B cell (primary cell): ENCODE measurements around the gene PCBP2. TPM values are rescaled to one million over a fixed set of nuclear protein-coding genes. Genes with fewer than 3 reads are reported as not detected.
"Not testable (repeated sequence)": the region's sequence is repeated elsewhere in the genome, so short reads cannot be mapped to it uniquely, and the experiment has no call there.

Experiments used
- ATAC-seq: fragments of 200-7000 bp; cut with Tn5 transposase; one replicate; pipeline ENCODE4 v1.10.0; 2021; ENCODE audit warnings: low read depth, mild to moderate bottlenecking, moderate number of reproducible peaks, moderate library complexity
- CTCF ChIA-PET: fragments of 350-600 bp; sonication (Branson Sonifier 250); formaldehyde crosslinking; loops from one replicate; lab custom pipeline; 2021; ENCODE audit warnings: antibody characterized with exemption, inconsistent platforms; lab: Charles Lee
- POLR2A ChIA-PET: fragments of 350-600 bp; sonication (Branson Sonifier 250); formaldehyde crosslinking; loops from one replicate; lab custom pipeline; 2021; ENCODE audit warnings: antibody characterized with exemption; lab: Charles Lee
- DNase-seq: peaks from one replicate; pipeline ENCODE4 v3.0.0; 2013
- H2AFZ ChIP-seq: 2 replicates; pipeline ENCODE4 v1.6.1; 2012; ENCODE audit warnings: mild to moderate bottlenecking, low read depth, low read length; ENCODE audit not compliant: insufficient read depth, poor library complexity, severe bottlenecking
- H3K27ac ChIP-seq, 2 donors: 1 replicate in 1 of 2; 2 replicates in 1 of 2; pipeline ENCODE4 v1.5.1; 2012 to 2013; ENCODE audit warnings: low read length in 2 of 2, mild to moderate bottlenecking in 2 of 2, moderate library complexity in 1 of 2
- H3K27me3 ChIP-seq, 4 experiments: fragments of 200-600 bp in 1 of 4; sonication (generic) in 1 of 4; replicated peaks in 1 of 4; 1 replicate in 2 of 4; 2 replicates in 2 of 4; pipeline versions ENCODE4 v1.6.1 to v1.7.0; 2013 to 2016; ENCODE audit warnings: low read length in 3 of 4, mild to moderate bottlenecking in 2 of 4, mixed read lengths in 1 of 4, moderate library complexity in 1 of 4; ENCODE audit not compliant: insufficient read depth in 4 of 4, control insufficient read depth in 3 of 4; ENCODE audit errors: control extremely low read depth in 1 of 4
- H3K36me3 ChIP-seq, 2 experiments: replicated peaks in 1 of 2; 1 replicate in 1 of 2; 2 replicates in 1 of 2; pipeline versions ENCODE4 v1.6.1 to v1.7.1; 2013; ENCODE audit warnings: low read length in 1 of 2; ENCODE audit not compliant: insufficient read depth in 2 of 2, control insufficient read depth in 1 of 2; ENCODE audit errors: control extremely low read depth in 1 of 2, extremely low read depth in 1 of 2
- H3K4me1 ChIP-seq, 2 donors: fragments of 200-600 bp in 1 of 2; sonication (generic) in 1 of 2; 1 replicate in 1 of 2; 2 replicates in 1 of 2; pipeline versions ENCODE4 v1.5.1 to v1.6.1; 2013 to 2017; ENCODE audit warnings: low read length in 2 of 2; ENCODE audit not compliant: control insufficient read depth in 2 of 2, insufficient read depth in 2 of 2
- H3K4me2 ChIP-seq: replicated peaks from 2 replicates; pipeline ENCODE3; 2012; ENCODE audit warnings: mild to moderate bottlenecking, low read depth, low read length; ENCODE audit not compliant: poor library complexity, severe bottlenecking
- H3K4me3 ChIP-seq, 5 experiments: fragments of 200-600 bp in 1 of 5; sonication (generic) in 1 of 5; 1 replicate in 3 of 5; 2 replicates in 2 of 5; pipeline versions ENCODE4 v1.5.1 to v1.7.0; 2011 to 2016; ENCODE audit warnings: low read length in 4 of 5, mild to moderate bottlenecking in 4 of 5, low read depth in 2 of 5, control low read depth in 1 of 5, moderate library complexity in 1 of 5; ENCODE audit not compliant: insufficient read depth in 1 of 5; ENCODE audit errors: control extremely low read depth in 1 of 5, extremely low read depth in 1 of 5
- H3K79me2 ChIP-seq: fragments of 200-600 bp; sonication (generic); one replicate; pipeline ENCODE4 v1.6.0; 2016; ENCODE audit warnings: low read length; ENCODE audit not compliant: control insufficient read depth, insufficient read depth
- H3K9ac ChIP-seq: fragments of 200-600 bp; sonication (generic); 2 replicates; pipeline ENCODE4 v1.6.1; 2017; ENCODE audit warnings: mild to moderate bottlenecking, low read length, moderate library complexity
- H3K9me3 ChIP-seq, 3 donors: one replicate each; pipeline versions ENCODE4 v1.6.1 to v1.7.1; 2013; ENCODE audit warnings: low read length in 2 of 3; ENCODE audit not compliant: control insufficient read depth in 2 of 3, insufficient read depth in 1 of 3; ENCODE audit errors: control extremely low read depth in 1 of 3
- H4K20me1 ChIP-seq: 2 replicates; pipeline ENCODE4 v1.6.0; 2012; ENCODE audit warnings: mild to moderate bottlenecking, low read length; ENCODE audit not compliant: insufficient read depth, control insufficient read depth, poor library complexity, severe bottlenecking
- H3K27ac Mint-ChIP-seq: one replicate; pipeline ENCODE4 v1.8.0; 2021; ENCODE audit warnings: mixed read lengths
- H3K27me3 Mint-ChIP-seq: one replicate; pipeline ENCODE4 v1.8.0; 2021; ENCODE audit warnings: mixed read lengths
- H3K4me1 Mint-ChIP-seq: one replicate; pipeline ENCODE4 v1.8.0; 2021; ENCODE audit warnings: mixed read lengths
- H3K4me3 Mint-ChIP-seq: one replicate; pipeline ENCODE4 v1.8.0; 2021; ENCODE audit warnings: mixed read lengths
- H3K9me3 Mint-ChIP-seq: one replicate; pipeline ENCODE4 v1.8.0; 2022; ENCODE audit warnings: mixed read lengths; ENCODE audit not compliant: insufficient read depth
- WGBS: methylation state at CpG from one replicate; pipeline ENCODE4 v1.1.5; 2013; ENCODE audit warnings: missing lambda C conversion rate; ENCODE audit not compliant: insufficient coverage; 5-methylcytosine and 5-hydroxymethylcytosine counted together
- intact Hi-C: fragments of 100-400 bp; cut with micrococcal nuclease; formaldehyde crosslinking; loops from one replicate; pipeline ENCODE4 v1.10.0; 2022
- polyA plus RNA-seq: library from polyadenylated mRNA; depleted of rRNA; stranded (reverse); fragments of >200 nt; gene quantifications from 2 replicates; pipeline ENCODE4 v1.2.3, GENCODE V29; 2012
- total RNA-seq, 2 donors: library from RNA; stranded (reverse); fragments of 120-200 nt in 1 of 2; gene quantifications; 1 replicate in 1 of 2; 2 replicates in 1 of 2; pipeline versions ENCODE4 v1.2.3 to v1.2.4, GENCODE V29; 2013 to 2022

PCBP2 gene
- total and polyA plus RNA-seq, 2 donors (not counting 1 experiment from before 2014, with no cell fraction given): 492 to 944 TPM

DNA sequence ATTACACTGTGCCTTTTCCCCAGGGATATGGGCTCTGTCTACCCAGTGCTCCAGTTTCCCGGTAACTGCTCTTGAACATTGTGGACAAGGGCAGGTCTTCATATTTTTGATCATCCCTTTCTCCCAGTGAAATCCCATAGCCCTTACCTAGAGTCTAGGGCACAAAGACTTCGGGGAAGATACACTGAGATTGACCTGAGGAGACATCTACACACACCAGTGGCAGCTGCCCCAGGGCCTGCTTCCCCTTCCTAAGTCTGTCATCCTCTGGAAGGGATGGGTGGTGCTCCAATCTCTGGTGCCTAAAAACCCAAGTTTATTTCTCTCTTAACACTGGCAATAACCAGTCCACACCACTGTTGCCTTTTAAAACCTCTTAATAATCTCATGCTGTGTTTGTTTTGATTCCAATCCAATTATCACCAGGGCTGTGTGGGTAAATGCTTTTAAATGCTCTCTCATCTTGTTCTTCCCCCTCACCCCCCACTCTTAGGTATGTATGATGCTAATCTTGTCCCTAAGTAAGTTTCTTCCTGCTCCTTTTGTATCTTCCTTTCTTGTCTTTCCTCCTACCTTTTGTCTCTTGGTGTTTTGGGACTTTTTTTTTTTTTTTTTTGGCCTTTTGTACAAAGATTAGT, 36.0 kb upstream of the PCBP2 start:
- Histone ChIP-seq H3K4me1 (peaks cover 24 to 31% of the 10 kb centered on the region in 2 donors), H3K36me3 (peaks cover 5 to 22% of the 10 kb centered on the region in 2 experiments)
- peaks cover 61% of the 10 kb centered on the region for H3K4me1 Mint-ChIP-seq
- CTCF ChIA-PET: interaction anchor here (1.7 to 7.5 kb wide), 3 partner anchors 64 to 93 kb away, joined by 6 to 70 read pairs (median 14); no protein-coding TSS in a partner anchor
- H3K4me3 Mint-ChIP-seq, POLR2A ChIA-PET, H3K9me3 Mint-ChIP-seq, H3K9me3 ChIP-seq, H3K79me2 ChIP-seq, intact Hi-C loops, H3K27me3 ChIP-seq, H4K20me1 ChIP-seq, H3K4me2 ChIP-seq, DNase-seq, H3K4me3 ChIP-seq, ATAC-seq, H3K9ac ChIP-seq, H3K27ac ChIP-seq, H2AFZ ChIP-seq, H3K27me3 Mint-ChIP-seq: not testable (repeated sequence)
- H3K27ac Mint-ChIP-seq: peak overlapping the region; percentile 32
- 93% methylated on average over 2 of the region's 2 CpGs for WGBS

GRCh38 chr12:53417291-53417816, 34.5 kb upstream of the PCBP2 start:
- H3K36me3 ChIP-seq, H3K9me3 ChIP-seq, H3K9ac ChIP-seq, H3K27me3 ChIP-seq, H4K20me1 ChIP-seq, H3K9me3 Mint-ChIP-seq, H3K79me2 ChIP-seq, H3K27me3 Mint-ChIP-seq: not testable (repeated sequence)
- DNase-seq: peak; percentile 73
- ChIA-PET POLR2A (interaction anchor here (0.6 to 1.7 kb wide), 4 partner anchors 64 to 96 kb away, joined by 3 to 10 read pairs (median 4); partner anchors contain the start of gene AAAS), CTCF (interaction anchor here (0.6 to 7.5 kb wide), 12 partner anchors 23 to 1206 kb away, joined by 3 to 70 read pairs (median 4); no protein-coding TSS in a partner anchor)
- intact Hi-C loops: loop anchor here (1.0 kb wide), 3 partner anchors 34 to 65 kb away; no protein-coding TSS in a partner anchor
- 0% methylated on average over 3 of the region's 9 CpGs for WGBS
- Mint-ChIP-seq H3K4me3 (peak overlapping the region; percentile 62), H3K4me1 (peaks cover 60% of the 10 kb centered on the region), H3K27ac (peak overlapping the region; percentile 84)
- Histone ChIP-seq H3K4me2 (peak overlapping the region; percentile 59), H3K27ac (peak overlapping the region in 1 of 2 donors; percentile 55), H3K4me1 (peaks cover 28 to 38% of the 10 kb centered on the region in 2 donors), H3K4me3 (peak overlapping the region in 1 of 5 experiments; percentile 21), H2AFZ (peak overlapping the region; percentile 55)
- peak; percentile 53 for ATAC-seq
